DOHH2 (cell line): ENCODE data around the gene APBA2.

Experiments
- EZH2phosphoT487 ChIP-seq: fragments of 200-600 bp; sonication (generic); IDR thresholded peaks from 2 replicates; pipeline ENCODE4 v1.6.1; 2017; ENCODE audit warnings: borderline replicate concordance, mild to moderate bottlenecking, antibody characterized with exemption, low read length, moderate library complexity, mixed read lengths
- TF ChIP-seq, protein P1 (sequence below): fragments of 200-600 bp; sonication (generic); IDR thresholded peaks from one replicate; pipeline ENCODE4 v1.5.1; 2014; ENCODE audit warnings: antibody characterized with exemption, mild to moderate bottlenecking, low read depth, low read length; ENCODE audit not compliant: poor library complexity, severe bottlenecking

- TF ChIP-seq, protein P1, sequence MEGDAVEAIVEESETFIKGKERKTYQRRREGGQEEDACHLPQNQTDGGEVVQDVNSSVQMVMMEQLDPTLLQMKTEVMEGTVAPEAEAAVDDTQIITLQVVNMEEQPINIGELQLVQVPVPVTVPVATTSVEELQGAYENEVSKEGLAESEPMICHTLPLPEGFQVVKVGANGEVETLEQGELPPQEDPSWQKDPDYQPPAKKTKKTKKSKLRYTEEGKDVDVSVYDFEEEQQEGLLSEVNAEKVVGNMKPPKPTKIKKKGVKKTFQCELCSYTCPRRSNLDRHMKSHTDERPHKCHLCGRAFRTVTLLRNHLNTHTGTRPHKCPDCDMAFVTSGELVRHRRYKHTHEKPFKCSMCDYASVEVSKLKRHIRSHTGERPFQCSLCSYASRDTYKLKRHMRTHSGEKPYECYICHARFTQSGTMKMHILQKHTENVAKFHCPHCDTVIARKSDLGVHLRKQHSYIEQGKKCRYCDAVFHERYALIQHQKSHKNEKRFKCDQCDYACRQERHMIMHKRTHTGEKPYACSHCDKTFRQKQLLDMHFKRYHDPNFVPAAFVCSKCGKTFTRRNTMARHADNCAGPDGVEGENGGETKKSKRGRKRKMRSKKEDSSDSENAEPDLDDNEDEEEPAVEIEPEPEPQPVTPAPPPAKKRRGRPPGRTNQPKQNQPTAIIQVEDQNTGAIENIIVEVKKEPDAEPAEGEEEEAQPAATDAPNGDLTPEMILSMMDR = no peak
- no peak for TF ChIP-seq EZH2phosphoT487
Observed at GRCh38 chr15:29029651-29030195, 143.9 kb downstream of the APBA2 start.
